DND-41 (cell line): ENCODE measurements around the gene SWAP70.

ENCODE experiments used
- ATAC-seq: fragments of 200-7000 bp; cut with Tn5 transposase; 3 replicates; pipeline ENCODE4 v1.9.1; 2021; ENCODE audit warnings: low read depth; ENCODE audit not compliant: insufficient read depth
- DNase-seq: peaks from one replicate; pipeline ENCODE4 v3.0.0-alpha.2; 2020
- H2AFZ ChIP-seq: 2 replicates; pipeline ENCODE4 v1.6.0; 2012; ENCODE audit warnings: low read depth, low read length
- H3K27ac ChIP-seq: 2 replicates; pipeline ENCODE4 v1.5.1; 2012; ENCODE audit warnings: low read length, inconsistent platforms
- H3K27me3 ChIP-seq: fragments of 200-600 bp; sonication (generic); 2 replicates; pipeline ENCODE4 v1.6.0; 2012; ENCODE audit warnings: low read length, mild to moderate bottlenecking, inconsistent platforms; ENCODE audit not compliant: insufficient read depth, poor library complexity
- H3K36me3 ChIP-seq: 2 replicates; pipeline ENCODE4 v1.5.1; 2012; ENCODE audit warnings: low read length, inconsistent platforms; ENCODE audit not compliant: insufficient read depth
- H3K4me1 ChIP-seq: 2 replicates; pipeline ENCODE4 v1.5.1; 2012; ENCODE audit warnings: mild to moderate bottlenecking, low read length; ENCODE audit not compliant: insufficient read depth
- H3K4me2 ChIP-seq: 2 replicates; pipeline ENCODE4 v1.6.0; 2012; ENCODE audit warnings: mild to moderate bottlenecking, moderate library complexity, low read length, inconsistent platforms; ENCODE audit not compliant: insufficient read depth
- H3K4me3 ChIP-seq, 2 experiments: fragments of 200-600 bp in 1 of 2; shearing (Covaris generic) in 1 of 2; 2 replicates each; pipeline ENCODE4 v1.5.1; 2012 to 2016; ENCODE audit warnings: inconsistent platforms in 2 of 2, low read length in 2 of 2, mild to moderate bottlenecking in 2 of 2, low read depth in 1 of 2, moderate library complexity in 1 of 2
- H3K79me2 ChIP-seq: 2 replicates; pipeline ENCODE4 v1.6.0; 2012; ENCODE audit warnings: low read length, inconsistent platforms; ENCODE audit not compliant: insufficient read depth
- H3K9ac ChIP-seq: 2 replicates; pipeline ENCODE4 v1.6.0; 2012; ENCODE audit warnings: low read depth, mild to moderate bottlenecking, inconsistent platforms, low read length, moderate library complexity
- H3K9me3 ChIP-seq: 2 replicates; pipeline ENCODE4 v1.5.1; 2012; ENCODE audit warnings: low read length, moderate library complexity, mild to moderate bottlenecking, inconsistent platforms; ENCODE audit not compliant: insufficient read depth, severe bottlenecking
- H4K20me1 ChIP-seq: 2 replicates; pipeline ENCODE4 v1.6.0; 2012; ENCODE audit warnings: low read length; ENCODE audit not compliant: insufficient read depth
- CTCF ChIP-seq: IDR thresholded peaks from 2 replicates; pipeline ENCODE4 v1.5.1; 2012; ENCODE audit warnings: borderline replicate concordance, low read length, moderate library complexity, mild to moderate bottlenecking; ENCODE audit not compliant: poor library complexity, severe bottlenecking; ENCODE audit errors: extremely low read depth
- EZH2 ChIP-seq: IDR thresholded peaks from 3 replicates; pipeline ENCODE4 v1.6.1; 2012; ENCODE audit warnings: borderline replicate concordance, low read depth, mild to moderate bottlenecking, moderate library complexity, low read length, inconsistent platforms; ENCODE audit not compliant: severe bottlenecking

SWAP70 gene

GRCh38 chr11:9754010-9754471 is 90.2 kb downstream of the SWAP70 start:
- Histone ChIP-seq H3K4me3 (no peak overlapping the region), H3K79me2 (no peaks in the 10 kb centered on the region), H3K4me1 (peaks cover 16% of the 10 kb centered on the region), H3K27me3 (peaks cover 10% of the 10 kb centered on the region), H3K4me2 (no peak overlapping the region), H3K27ac (no peak overlapping the region), H3K36me3 (no peaks in the 10 kb centered on the region), H2AFZ (no peak overlapping the region), H3K9ac (no peak overlapping the region), H3K9me3 (no peaks in the 10 kb centered on the region), H4K20me1 (no peaks in the 10 kb centered on the region)
- DNase-seq (no peak), ATAC-seq (no peak)
- TF ChIP-seq EZH2 (no peak), CTCF (no peak)

GRCh38 chr11:9755561-9756185 is 91.8 kb downstream of the SWAP70 start:
- Histone ChIP-seq H3K9ac (no peak overlapping the region), H3K27ac (no peak overlapping the region)
- TF ChIP-seq CTCF (no peak), EZH2 (no peak)

GRCh38 chr11:9756461-9756860 is 92.6 kb downstream of the SWAP70 start:
- no peak overlapping the region for H2AFZ ChIP-seq
- DNase-seq (no peak), ATAC-seq (no peak)
- no peak overlapping the region for H3K27ac ChIP-seq
- H3K79me2 ChIP-seq = no peaks in the 10 kb centered on the region
- peaks cover 32% of the 10 kb centered on the region for H3K4me1 ChIP-seq
- H3K4me2 ChIP-seq = no peak overlapping the region
- H4K20me1 ChIP-seq = no peaks in the 10 kb centered on the region
- H3K9ac ChIP-seq = no peak overlapping the region
- H3K4me3 ChIP-seq = no peak overlapping the region
- TF ChIP-seq CTCF (no peak), EZH2 (no peak)
- peaks cover 10% of the 10 kb centered on the region for H3K27me3 ChIP-seq
- H3K9me3 ChIP-seq = no peaks in the 10 kb centered on the region
- no peaks in the 10 kb centered on the region for H3K36me3 ChIP-seq

More at GRCh38 chr11:9755561-9756185, 91.8 kb downstream of the SWAP70 start:
- Histone ChIP-seq H3K27me3 (peaks cover 10% of the 10 kb centered on the region), H3K36me3 (no peaks in the 10 kb centered on the region), H3K9me3 (no peaks in the 10 kb centered on the region), H2AFZ (no peak overlapping the region), H3K4me3 (no peak overlapping the region), H4K20me1 (no peaks in the 10 kb centered on the region), H3K4me2 (no peak overlapping the region), H3K4me1 (peaks cover 32% of the 10 kb centered on the region), H3K79me2 (no peaks in the 10 kb centered on the region)
- no peak for DNase-seq
- ATAC-seq = no peak

GRCh38 chr11:9756878-9757277 is 93.0 kb downstream of the SWAP70 start:
- TF ChIP-seq CTCF (no peak), EZH2 (no peak)
- ATAC-seq (no peak), DNase-seq (no peak)
- Histone ChIP-seq H4K20me1 (no peaks in the 10 kb centered on the region), H2AFZ (no peak overlapping the region), H3K9ac (no peak overlapping the region), H3K4me3 (no peak overlapping the region), H3K36me3 (no peaks in the 10 kb centered on the region), H3K27ac (no peak overlapping the region), H3K4me2 (no peak overlapping the region), H3K27me3 (peaks cover 7% of the 10 kb centered on the region), H3K9me3 (no peaks in the 10 kb centered on the region), H3K79me2 (no peaks in the 10 kb centered on the region), H3K4me1 (peaks cover 32% of the 10 kb centered on the region)
